GM23338 (cell line): ENCODE data around the gene IKBKE. TPM values are rescaled to one million over a fixed set of nuclear protein-coding genes. Genes with fewer than 3 reads are reported as not detected.

Experiments used
- ATAC-seq: fragments of 200-7000 bp; cut with Tn5 transposase; 3 replicates; pipeline ENCODE4 v1.9.1; 2020
- DNase-seq: peaks from one replicate; pipeline ENCODE4 v3.0.0-alpha.2; 2015; ENCODE audit warnings: low spot score
- H2AFZ ChIP-seq: fragments of 200-600 bp; sonication (generic); 2 replicates; pipeline ENCODE4 v1.8.0; 2016; ENCODE audit warnings: antibody characterized with exemption, mild to moderate bottlenecking, moderate library complexity
- H3F3A ChIP-seq: fragments of 200-600 bp; sonication (generic); replicated peaks from 2 replicates; pipeline ENCODE4 v1.8.0; 2017; ENCODE audit warnings: antibody characterized with exemption, mixed run types, low read depth
- H3K27ac ChIP-seq: fragments of 200-600 bp; sonication (generic); 2 replicates; pipeline ENCODE4 v1.6.1; 2016; ENCODE audit warnings: low read depth
- H3K27me3 ChIP-seq: fragments of 200-600 bp; sonication (generic); 2 replicates; pipeline ENCODE4 v1.8.0; 2016; ENCODE audit warnings: mild to moderate bottlenecking, mixed run types, moderate library complexity; ENCODE audit not compliant: insufficient read depth
- H3K36me3 ChIP-seq: fragments of 200-600 bp; sonication (generic); 2 replicates; pipeline ENCODE4 v1.8.0; 2016; ENCODE audit warnings: mild to moderate bottlenecking; ENCODE audit not compliant: insufficient read depth
- H3K4me1 ChIP-seq: fragments of 200-600 bp; sonication (generic); 2 replicates; pipeline ENCODE4 v1.8.0; 2016; ENCODE audit warnings: mild to moderate bottlenecking, moderate library complexity; ENCODE audit not compliant: insufficient read depth
- H3K4me2 ChIP-seq: fragments of 200-600 bp; sonication (generic); 2 replicates; pipeline ENCODE4 v1.7.1; 2017; ENCODE audit warnings: mixed run types
- H3K4me3 ChIP-seq: fragments of 200-600 bp; sonication (generic); 2 replicates; pipeline ENCODE4 v1.6.1; 2016; ENCODE audit warnings: mixed run types
- H3K79me2 ChIP-seq: fragments of 200-600 bp; sonication (generic); replicated peaks from 2 replicates; pipeline ENCODE4 v1.8.0; 2017; ENCODE audit warnings: mild to moderate bottlenecking; ENCODE audit not compliant: insufficient read depth
- H3K9me2 ChIP-seq: fragments of 200-600 bp; sonication (generic); 2 replicates; pipeline ENCODE4 v1.8.0; 2017; ENCODE audit not compliant: insufficient read depth
- H4K20me1 ChIP-seq: fragments of 200-600 bp; sonication (generic); replicated peaks from 2 replicates; pipeline ENCODE4 v1.8.0; 2017; ENCODE audit warnings: mild to moderate bottlenecking; ENCODE audit not compliant: insufficient read depth
- H3K27ac Mint-ChIP-seq: 2 replicates; pipeline ENCODE4 v1.8.0; 2020; ENCODE audit warnings: inconsistent platforms, mild to moderate bottlenecking, moderate library complexity, mixed read lengths
- H3K27me3 Mint-ChIP-seq: 3 replicates; pipeline ENCODE4 v1.8.0; 2022; ENCODE audit warnings: low read depth, mild to moderate bottlenecking, moderate library complexity, mixed read lengths, inconsistent platforms; ENCODE audit not compliant: insufficient read depth, poor library complexity
- H3K36me3 Mint-ChIP-seq: 3 replicates; pipeline ENCODE4 v1.8.0; 2021; ENCODE audit warnings: low read depth, mild to moderate bottlenecking, inconsistent platforms, moderate library complexity, mixed read lengths
- H3K4me1 Mint-ChIP-seq: 3 replicates; pipeline ENCODE4 v1.8.0; 2020; ENCODE audit warnings: mild to moderate bottlenecking, inconsistent platforms, mixed read lengths
- H3K4me3 Mint-ChIP-seq: 3 replicates; pipeline ENCODE4 v1.8.0; 2021; ENCODE audit warnings: moderate library complexity, mild to moderate bottlenecking, inconsistent platforms, mixed read lengths
- H3K9me3 Mint-ChIP-seq: 3 replicates; pipeline ENCODE4 v1.8.0; 2020; ENCODE audit warnings: moderate library complexity, mild to moderate bottlenecking, inconsistent platforms, mixed read lengths
- CREB1 ChIP-seq: fragments of 250-450 bp; sonication (Bioruptor Pico); IDR thresholded peaks from 2 replicates; pipeline ENCODE4 v1.5.0; 2020; ENCODE audit warnings: low read depth, mild to moderate bottlenecking, moderate library complexity
- EZH2 ChIP-seq: fragments of 200-600 bp; sonication (generic); IDR thresholded peaks from one replicate; pipeline ENCODE4 v1.8.0; 2017; ENCODE audit warnings: antibody characterized with exemption, mild to moderate bottlenecking, low read depth; ENCODE audit not compliant: unreplicated experiment
- EZH2phosphoT487 ChIP-seq: fragments of 200-600 bp; sonication (generic); IDR thresholded peaks from one replicate; pipeline ENCODE4 v1.8.1; 2018; ENCODE audit warnings: antibody characterized with exemption; ENCODE audit not compliant: unreplicated experiment
- JUNB ChIP-seq: IDR thresholded peaks from one replicate; pipeline ENCODE4 v1.6.1; 2016; ENCODE audit warnings: antibody characterized with exemption; ENCODE audit not compliant: unreplicated experiment
- NANOG ChIP-seq: IDR thresholded peaks from 2 replicates; pipeline ENCODE4 v1.6.1; 2016; ENCODE audit warnings: antibody characterized with exemption, borderline replicate concordance
- POLR2AphosphoS5 ChIP-seq: IDR thresholded peaks from 2 replicates; pipeline ENCODE4 v1.6.1; 2016; ENCODE audit warnings: antibody characterized with exemption, low read depth
- STAT1 ChIP-seq: IDR thresholded peaks from one replicate; pipeline ENCODE4 v1.6.1; 2016; ENCODE audit warnings: antibody characterized with exemption; ENCODE audit not compliant: unreplicated experiment
- ZNF114 ChIP-seq: fragments of 250-450 bp; sonication (Bioruptor Pico); IDR thresholded peaks from 2 replicates; pipeline ENCODE4 v1.5.0; 2020; ENCODE audit warnings: mild to moderate bottlenecking, moderate library complexity
- ZNF331 ChIP-seq: fragments of 250-450 bp; sonication (Bioruptor Pico); IDR thresholded peaks from 2 replicates; pipeline ENCODE4 v1.5.0; 2020; ENCODE audit warnings: low read depth, mild to moderate bottlenecking, moderate library complexity
- polyA plus RNA-seq: library from polyadenylated mRNA; unstranded; fragments of >200 nt; fragmentation: Nextera tagmentation; extraction: Ambion mirVana; gene quantifications from 2 replicates; pipeline ENCODE4 v1.2.1, GENCODE V29; 2016
- total RNA-seq: library from RNA; depleted of rRNA; stranded (reverse); fragments of >200 nt; shearing (Covaris generic); gene quantifications from 2 replicates; pipeline ENCODE4 v1.2.3, GENCODE V29; 2014
- TF ChIP-seq, protein P1 (sequence below): fragments of 250-450 bp; sonication (Bioruptor Pico); IDR thresholded peaks from 2 replicates; pipeline ENCODE4 v1.5.0; 2020; ENCODE audit warnings: mild to moderate bottlenecking, moderate library complexity
- TF ChIP-seq, protein P2 (sequence below), 2 experiments: fragments of 200-600 bp in 1 of 2; sonication (generic) in 1 of 2; conservative IDR thresholded peaks; 2 replicates each; pipeline versions ENCODE4 v1.5.1 to v1.6.1; 2016 to 2017; ENCODE audit warnings: antibody characterized with exemption in 2 of 2, low read depth in 2 of 2, mild to moderate bottlenecking in 2 of 2, moderate library complexity in 1 of 2
- TF ChIP-seq, protein P3 (sequence below): IDR thresholded peaks from one replicate; pipeline ENCODE4 v1.6.1; 2018; ENCODE audit warnings: antibody characterized with exemption; ENCODE audit not compliant: unreplicated experiment
- TF ChIP-seq, protein P4 (sequence below): IDR thresholded peaks from 2 replicates; pipeline ENCODE4 v1.6.1; 2016; ENCODE audit warnings: antibody characterized with exemption

Gene IKBKE
- total and polyA plus RNA-seq, 2 experiments from 2014 or later, result 4.8 to 11.1 TPM

DNA sequence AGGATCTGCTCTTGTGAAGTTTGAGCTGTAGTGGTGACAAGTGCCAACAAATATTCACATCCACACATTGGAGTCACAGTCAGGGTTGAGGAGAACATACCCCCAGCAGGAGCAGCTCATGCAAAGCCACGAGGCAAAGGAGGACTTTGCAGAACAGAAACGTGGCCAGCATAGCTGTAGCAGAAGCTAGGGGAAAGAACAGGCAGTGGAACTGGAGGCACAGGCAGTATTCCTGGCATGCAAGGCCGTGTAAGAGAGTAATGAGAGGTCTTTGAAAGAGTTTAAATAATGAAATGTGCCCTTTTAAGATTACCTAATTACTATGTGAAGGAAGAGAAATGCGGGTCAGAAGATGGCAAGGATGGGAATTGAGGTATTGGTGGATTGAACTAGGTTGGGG lies 40.9 kb upstream of the IKBKE start:
- Histone ChIP-seq H3K4me1 (no peaks in the 10 kb centered on the region), H3K36me3 (no peaks in the 10 kb centered on the region; the same call in 1 of the 2 replicates), H3F3A (no peaks in the 10 kb centered on the region), H3K27me3 (no peaks in the 10 kb centered on the region), H3K79me2 (no peaks in the 10 kb centered on the region), H2AFZ (no peak overlapping the region), H4K20me1 (no peaks in the 10 kb centered on the region), H3K27ac (no peak overlapping the region), H3K4me3 (no peak overlapping the region), H3K4me2 (no peak overlapping the region), H3K9me2 (no peaks in the 10 kb centered on the region)
- Mint-ChIP-seq H3K27ac (no peak overlapping the region), H3K9me3 (no peaks in the 10 kb centered on the region), H3K4me1 (no peaks in the 10 kb centered on the region), H3K4me3 (no peak overlapping the region), H3K36me3 (no peaks in the 10 kb centered on the region; the same call in 2 of the 3 replicates), H3K27me3 (no peaks in the 10 kb centered on the region)
- DNase-seq (no peak), ATAC-seq (no peak)
- TF ChIP-seq JUNB, result no peak
- TF ChIP-seq CREB1, result no peak
- TF ChIP-seq EZH2, result no peak
- TF ChIP-seq EZH2phosphoT487, result no peak
- TF ChIP-seq, protein P1, sequence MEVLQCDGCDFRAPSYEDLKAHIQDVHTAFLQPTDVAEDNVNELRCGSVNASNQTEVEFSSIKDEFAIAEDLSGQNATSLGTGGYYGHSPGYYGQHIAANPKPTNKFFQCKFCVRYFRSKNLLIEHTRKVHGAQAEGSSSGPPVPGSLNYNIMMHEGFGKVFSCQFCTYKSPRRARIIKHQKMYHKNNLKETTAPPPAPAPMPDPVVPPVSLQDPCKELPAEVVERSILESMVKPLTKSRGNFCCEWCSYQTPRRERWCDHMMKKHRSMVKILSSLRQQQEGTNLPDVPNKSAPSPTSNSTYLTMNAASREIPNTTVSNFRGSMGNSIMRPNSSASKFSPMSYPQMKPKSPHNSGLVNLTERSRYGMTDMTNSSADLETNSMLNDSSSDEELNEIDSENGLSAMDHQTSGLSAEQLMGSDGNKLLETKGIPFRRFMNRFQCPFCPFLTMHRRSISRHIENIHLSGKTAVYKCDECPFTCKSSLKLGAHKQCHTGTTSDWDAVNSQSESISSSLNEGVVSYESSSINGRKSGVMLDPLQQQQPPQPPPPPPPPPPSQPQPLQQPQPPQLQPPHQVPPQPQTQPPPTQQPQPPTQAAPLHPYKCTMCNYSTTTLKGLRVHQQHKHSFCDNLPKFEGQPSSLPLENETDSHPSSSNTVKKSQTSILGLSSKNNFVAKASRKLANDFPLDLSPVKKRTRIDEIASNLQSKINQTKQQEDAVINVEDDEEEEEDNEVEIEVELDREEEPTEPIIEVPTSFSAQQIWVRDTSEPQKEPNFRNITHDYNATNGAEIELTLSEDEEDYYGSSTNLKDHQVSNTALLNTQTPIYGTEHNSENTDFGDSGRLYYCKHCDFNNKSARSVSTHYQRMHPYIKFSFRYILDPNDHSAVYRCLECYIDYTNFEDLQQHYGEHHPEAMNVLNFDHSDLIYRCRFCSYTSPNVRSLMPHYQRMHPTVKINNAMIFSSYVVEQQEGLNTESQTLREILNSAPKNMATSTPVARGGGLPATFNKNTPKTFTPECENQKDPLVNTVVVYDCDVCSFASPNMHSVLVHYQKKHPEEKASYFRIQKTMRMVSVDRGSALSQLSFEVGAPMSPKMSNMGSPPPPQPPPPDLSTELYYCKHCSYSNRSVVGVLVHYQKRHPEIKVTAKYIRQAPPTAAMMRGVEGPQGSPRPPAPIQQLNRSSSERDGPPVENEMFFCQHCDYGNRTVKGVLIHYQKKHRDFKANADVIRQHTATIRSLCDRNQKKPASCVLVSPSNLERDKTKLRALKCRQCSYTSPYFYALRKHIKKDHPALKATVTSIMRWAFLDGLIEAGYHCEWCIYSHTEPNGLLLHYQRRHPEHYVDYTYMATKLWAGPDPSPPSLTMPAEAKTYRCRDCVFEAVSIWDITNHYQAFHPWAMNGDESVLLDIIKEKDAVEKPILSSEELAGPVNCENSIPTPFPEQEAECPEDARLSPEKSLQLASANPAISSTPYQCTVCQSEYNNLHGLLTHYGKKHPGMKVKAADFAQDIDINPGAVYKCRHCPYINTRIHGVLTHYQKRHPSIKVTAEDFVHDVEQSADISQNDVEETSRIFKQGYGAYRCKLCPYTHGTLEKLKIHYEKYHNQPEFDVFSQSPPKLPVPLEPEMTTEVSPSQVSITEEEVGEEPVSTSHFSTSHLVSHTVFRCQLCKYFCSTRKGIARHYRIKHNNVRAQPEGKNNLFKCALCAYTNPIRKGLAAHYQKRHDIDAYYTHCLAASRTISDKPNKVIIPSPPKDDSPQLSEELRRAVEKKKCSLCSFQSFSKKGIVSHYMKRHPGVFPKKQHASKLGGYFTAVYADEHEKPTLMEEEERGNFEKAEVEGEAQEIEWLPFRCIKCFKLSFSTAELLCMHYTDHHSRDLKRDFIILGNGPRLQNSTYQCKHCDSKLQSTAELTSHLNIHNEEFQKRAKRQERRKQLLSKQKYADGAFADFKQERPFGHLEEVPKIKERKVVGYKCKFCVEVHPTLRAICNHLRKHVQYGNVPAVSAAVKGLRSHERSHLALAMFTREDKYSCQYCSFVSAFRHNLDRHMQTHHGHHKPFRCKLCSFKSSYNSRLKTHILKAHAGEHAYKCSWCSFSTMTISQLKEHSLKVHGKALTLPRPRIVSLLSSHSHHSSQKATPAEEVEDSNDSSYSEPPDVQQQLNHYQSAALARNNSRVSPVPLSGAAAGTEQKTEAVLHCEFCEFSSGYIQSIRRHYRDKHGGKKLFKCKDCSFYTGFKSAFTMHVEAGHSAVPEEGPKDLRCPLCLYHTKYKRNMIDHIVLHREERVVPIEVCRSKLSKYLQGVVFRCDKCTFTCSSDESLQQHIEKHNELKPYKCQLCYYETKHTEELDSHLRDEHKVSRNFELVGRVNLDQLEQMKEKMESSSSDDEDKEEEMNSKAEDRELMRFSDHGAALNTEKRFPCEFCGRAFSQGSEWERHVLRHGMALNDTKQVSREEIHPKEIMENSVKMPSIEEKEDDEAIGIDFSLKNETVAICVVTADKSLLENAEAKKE, result no peak
- TF ChIP-seq, protein P2, sequence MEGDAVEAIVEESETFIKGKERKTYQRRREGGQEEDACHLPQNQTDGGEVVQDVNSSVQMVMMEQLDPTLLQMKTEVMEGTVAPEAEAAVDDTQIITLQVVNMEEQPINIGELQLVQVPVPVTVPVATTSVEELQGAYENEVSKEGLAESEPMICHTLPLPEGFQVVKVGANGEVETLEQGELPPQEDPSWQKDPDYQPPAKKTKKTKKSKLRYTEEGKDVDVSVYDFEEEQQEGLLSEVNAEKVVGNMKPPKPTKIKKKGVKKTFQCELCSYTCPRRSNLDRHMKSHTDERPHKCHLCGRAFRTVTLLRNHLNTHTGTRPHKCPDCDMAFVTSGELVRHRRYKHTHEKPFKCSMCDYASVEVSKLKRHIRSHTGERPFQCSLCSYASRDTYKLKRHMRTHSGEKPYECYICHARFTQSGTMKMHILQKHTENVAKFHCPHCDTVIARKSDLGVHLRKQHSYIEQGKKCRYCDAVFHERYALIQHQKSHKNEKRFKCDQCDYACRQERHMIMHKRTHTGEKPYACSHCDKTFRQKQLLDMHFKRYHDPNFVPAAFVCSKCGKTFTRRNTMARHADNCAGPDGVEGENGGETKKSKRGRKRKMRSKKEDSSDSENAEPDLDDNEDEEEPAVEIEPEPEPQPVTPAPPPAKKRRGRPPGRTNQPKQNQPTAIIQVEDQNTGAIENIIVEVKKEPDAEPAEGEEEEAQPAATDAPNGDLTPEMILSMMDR (conservative IDR thresholded peaks at IDR 0.05; ENCODE audit: low read depth in 2 of 2), result no peak
- no peak for TF ChIP-seq ZNF114 (CRISPR knock-in tag)
- TF ChIP-seq, protein P3, sequence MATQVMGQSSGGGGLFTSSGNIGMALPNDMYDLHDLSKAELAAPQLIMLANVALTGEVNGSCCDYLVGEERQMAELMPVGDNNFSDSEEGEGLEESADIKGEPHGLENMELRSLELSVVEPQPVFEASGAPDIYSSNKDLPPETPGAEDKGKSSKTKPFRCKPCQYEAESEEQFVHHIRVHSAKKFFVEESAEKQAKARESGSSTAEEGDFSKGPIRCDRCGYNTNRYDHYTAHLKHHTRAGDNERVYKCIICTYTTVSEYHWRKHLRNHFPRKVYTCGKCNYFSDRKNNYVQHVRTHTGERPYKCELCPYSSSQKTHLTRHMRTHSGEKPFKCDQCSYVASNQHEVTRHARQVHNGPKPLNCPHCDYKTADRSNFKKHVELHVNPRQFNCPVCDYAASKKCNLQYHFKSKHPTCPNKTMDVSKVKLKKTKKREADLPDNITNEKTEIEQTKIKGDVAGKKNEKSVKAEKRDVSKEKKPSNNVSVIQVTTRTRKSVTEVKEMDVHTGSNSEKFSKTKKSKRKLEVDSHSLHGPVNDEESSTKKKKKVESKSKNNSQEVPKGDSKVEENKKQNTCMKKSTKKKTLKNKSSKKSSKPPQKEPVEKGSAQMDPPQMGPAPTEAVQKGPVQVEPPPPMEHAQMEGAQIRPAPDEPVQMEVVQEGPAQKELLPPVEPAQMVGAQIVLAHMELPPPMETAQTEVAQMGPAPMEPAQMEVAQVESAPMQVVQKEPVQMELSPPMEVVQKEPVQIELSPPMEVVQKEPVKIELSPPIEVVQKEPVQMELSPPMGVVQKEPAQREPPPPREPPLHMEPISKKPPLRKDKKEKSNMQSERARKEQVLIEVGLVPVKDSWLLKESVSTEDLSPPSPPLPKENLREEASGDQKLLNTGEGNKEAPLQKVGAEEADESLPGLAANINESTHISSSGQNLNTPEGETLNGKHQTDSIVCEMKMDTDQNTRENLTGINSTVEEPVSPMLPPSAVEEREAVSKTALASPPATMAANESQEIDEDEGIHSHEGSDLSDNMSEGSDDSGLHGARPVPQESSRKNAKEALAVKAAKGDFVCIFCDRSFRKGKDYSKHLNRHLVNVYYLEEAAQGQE, result no peak
- no peak for TF ChIP-seq NANOG
- no peak for TF ChIP-seq POLR2AphosphoS5
- TF ChIP-seq, protein P4, sequence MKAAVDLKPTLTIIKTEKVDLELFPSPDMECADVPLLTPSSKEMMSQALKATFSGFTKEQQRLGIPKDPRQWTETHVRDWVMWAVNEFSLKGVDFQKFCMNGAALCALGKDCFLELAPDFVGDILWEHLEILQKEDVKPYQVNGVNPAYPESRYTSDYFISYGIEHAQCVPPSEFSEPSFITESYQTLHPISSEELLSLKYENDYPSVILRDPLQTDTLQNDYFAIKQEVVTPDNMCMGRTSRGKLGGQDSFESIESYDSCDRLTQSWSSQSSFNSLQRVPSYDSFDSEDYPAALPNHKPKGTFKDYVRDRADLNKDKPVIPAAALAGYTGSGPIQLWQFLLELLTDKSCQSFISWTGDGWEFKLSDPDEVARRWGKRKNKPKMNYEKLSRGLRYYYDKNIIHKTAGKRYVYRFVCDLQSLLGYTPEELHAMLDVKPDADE, result no peak
- no peak for TF ChIP-seq ZNF331 (CRISPR knock-in tag)
- TF ChIP-seq STAT1, result no peak
